Activated naive CD4-positive, alpha-beta T cell treated with anti-CD3 and anti-CD28 coated beads, Interleukin-2, amount 50 U/mL, for 16 hours (primary cell): ENCODE data around the gene OSGIN1.

Experiments
- DNase-seq: peaks from one replicate; pipeline ENCODE4 v3.0.0-alpha.2; 2020

The OSGIN1 gene

DNA sequence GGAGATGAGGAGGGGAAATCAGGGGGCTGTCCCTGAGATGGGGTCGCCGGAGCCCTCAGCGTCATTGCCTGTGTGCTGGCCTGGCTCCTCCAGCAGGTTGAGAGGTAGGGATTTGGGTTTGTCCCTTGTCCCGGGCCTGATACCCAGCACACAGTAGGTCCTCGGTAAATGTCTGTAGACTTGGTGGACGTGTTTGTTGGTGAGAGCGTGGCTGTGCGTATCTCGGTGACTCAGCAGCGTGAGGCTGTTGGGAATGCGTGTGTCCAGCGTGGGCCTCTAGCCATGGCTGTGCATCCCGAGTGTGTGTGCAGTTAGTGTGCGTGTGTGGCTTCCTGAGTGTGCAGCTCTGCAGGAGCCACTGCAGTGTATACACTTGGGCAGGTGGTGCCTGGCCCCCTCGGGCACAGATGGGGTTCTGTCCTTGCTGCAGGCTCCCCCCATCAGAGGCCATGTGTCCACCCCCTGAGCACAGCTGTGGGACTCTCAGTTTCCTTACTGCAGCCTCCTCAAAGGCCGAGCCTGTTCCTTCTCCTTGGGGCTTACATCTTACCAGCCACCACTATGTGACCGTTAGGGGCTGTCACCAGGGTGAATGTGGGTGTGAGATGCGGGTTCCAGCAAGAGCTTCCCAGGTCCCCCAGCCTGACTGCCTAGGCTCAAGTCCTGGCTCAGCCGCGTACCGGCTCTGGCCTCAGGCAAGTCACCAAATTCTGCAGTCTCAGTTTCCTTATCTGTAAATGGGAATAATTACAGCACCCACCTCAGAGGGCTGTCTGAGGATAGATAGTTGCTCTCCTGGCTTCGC, 20.7 kb downstream of the OSGIN1 start:
- no peak for DNase-seq

DNA sequence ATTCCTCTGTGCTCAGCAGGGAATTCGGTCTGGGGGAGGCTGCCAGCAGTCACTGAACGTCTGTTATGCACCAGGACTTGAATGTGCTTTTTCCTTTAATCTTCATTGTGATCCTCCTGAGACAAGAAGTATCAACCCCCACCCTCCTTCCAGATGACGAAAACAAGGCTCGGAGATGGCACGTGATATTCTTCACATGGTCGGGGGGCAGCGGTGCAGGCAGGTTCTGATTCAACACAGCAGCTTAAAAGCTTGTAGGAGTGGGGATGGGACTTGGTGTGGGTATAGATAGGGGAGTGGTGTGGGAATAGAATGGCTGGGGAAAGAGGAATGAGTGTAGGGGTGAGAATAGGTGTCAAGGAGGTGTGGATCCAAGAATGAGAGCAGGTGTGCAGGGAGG, 21.4 kb downstream of the OSGIN1 start:
- no peak for DNase-seq

DNA sequence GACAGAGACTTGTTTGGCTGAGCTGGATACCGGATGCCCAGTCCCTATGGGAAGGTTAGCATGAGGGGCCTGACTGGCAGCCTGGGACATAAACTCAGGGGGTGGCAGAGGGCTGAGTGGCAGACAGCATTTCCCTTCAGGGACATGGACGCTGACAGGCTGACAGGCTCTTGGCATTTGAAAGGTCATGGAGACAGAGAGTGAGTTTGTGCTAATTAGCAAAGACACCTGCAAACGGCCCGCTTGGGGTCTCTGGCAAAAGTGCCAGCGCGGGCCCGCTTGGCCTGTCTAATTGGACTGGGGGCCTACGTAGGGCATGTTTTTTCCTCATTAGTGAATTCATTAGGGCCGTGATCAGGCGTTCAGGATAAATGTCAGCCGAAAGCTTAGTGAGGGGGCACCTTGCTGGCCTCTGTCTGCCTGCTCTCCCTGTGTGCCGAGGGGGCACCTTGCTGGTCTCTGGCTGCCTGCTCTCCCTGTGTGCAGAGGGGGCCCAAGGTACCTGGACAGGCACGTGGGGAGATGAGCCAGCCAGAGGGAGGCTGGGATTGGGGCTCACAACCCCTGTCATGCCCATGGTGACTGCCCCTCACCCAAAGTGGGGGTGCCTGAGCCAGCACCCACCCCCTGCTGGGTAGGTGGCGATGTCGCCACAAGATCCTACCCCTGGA, 22.7 kb downstream of the OSGIN1 start:
- no peak for DNase-seq

DNA sequence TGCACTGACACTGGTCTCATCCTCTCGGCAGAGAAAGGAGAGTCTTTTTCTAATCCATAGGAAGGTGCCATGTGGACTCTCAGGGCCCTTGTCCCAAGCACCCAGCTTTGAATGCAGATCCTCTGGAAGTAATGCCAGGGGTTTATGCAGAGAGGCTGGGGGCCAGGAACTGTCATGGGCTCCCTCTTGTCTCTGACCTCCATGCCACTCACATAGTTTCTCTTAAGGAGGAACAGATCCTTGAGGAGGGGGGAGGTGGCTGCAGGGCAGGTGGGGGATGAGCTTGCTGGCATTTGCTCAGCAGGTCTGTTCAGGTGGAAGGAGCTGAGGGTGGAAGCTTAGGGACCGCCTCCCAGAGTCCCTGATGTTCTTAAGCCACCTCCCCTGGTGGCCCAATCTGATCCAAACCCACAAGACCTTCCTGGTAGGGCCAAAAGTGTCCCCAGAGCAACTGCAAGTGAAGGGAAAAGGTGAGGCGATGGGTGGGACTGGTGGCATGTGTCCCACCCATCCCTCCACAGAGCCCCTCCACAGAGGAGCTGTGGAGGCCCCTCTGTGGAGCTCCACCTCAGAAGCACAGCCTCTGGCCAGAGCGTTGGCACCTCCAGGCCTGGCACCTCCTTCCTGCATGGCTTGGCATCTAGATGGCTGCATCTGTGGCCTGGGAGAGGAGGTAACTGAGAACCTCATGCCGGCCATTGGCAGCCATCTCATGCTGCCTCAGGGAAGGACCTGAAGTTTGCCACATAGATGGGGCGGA, 24.2 kb downstream of the OSGIN1 start:
- DNase-seq = no peak

DNA sequence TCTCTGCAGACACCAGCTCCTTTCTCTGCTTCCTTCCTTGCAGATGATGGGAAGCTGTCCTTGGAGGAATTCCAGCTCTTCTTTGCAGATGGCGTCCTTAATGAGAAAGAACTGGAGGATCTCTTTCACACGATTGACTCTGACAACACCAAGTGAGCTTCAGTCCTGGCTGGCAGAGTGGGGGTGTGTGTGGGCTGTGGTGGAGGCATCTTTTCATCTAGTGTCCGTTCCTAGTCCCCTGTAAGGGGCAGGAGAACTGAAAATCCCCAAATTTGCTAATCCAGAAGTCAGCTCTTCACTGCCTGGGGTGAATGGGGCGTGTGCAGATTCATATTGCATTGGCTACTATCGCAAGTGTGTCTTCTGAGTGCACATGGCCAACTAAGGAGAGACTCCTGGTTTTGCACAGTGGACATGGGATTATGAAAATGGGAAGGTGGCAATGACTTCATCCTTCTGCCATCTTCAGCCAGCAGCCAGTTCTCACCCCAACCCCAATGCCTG, 25.4 kb downstream of the OSGIN1 start:
- DNase-seq = no peak

DNA sequence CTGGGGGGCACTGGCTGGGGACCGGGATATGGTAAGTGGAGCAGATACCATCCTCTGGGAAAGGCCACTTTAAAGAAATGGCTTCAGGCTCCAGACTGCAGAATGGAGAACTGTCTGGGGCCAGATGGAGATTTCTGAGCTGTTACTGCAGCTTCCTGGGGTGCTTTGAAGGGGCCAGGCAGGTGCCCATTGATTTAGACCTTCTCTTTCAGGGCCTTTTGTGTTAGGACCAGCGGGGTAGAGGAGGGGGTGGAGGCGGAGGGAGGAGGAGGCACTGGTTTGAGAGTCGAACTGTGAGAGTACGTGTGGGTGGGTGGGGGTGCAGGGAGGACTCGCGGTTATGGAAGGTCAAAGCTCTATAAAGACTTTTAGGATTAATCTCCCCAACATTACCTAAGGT, 26.4 kb downstream of the OSGIN1 start:
- no peak for DNase-seq

DNA sequence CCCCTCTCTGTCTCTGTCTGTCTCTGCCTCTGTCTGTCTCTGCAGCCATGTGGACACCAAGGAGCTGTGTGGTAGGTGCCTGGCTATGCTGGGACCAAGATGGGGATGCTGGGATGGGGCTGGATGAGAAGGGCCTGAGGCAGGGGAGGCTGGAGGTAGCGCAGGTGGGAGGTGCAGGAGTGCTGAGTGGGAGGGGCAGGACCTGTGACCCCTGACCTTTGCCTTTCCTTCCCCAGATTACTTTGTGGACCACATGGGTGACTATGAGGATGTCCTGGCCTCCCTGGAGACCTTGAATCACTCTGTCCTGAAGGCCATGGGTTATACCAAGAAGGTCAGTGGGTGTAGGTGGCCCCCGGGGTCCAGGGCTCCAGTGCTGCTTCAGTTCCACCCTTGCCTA, 27.8 kb downstream of the OSGIN1 start:
- DNase-seq = no peak

DNA sequence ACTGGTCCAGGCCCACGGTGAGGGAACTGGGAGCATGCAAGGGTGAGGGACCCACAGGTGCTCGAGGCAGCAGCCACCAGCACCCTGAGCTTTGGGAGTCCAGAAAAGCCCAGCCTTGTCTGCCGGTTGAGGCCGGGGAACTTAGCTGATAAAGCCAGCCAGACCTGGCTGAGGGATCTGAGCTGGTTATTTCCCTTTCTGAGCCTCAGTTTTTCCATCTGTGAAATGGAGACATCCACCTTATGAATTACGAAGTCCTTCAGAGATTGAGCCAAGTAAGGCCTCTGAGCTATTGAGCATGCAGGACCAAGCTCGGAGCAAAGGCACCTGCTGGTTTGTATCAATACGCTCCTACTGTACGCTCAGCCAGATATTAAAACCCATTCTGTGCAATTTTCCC, 28.8 kb downstream of the OSGIN1 start:
- no peak for DNase-seq

DNA sequence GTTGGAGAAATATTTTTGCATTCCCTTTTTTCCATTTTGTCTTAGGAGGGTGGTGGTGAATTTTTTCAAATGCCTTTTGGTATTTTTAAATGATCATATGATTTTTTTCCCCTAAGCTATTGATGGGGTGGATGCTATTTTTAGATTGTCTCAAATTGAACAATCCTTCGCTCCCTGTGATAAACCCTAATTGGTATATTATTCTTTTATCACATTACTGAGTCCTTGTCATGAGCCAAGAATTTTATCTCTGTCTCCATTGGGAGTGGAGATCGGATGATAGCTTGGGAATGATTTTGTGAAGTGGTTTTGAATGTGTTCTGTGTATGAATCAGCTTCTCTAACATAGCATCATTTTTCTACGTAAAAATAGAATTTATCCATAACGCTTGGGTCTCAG, 30.5 kb downstream of the OSGIN1 start:
- no peak for DNase-seq

DNA sequence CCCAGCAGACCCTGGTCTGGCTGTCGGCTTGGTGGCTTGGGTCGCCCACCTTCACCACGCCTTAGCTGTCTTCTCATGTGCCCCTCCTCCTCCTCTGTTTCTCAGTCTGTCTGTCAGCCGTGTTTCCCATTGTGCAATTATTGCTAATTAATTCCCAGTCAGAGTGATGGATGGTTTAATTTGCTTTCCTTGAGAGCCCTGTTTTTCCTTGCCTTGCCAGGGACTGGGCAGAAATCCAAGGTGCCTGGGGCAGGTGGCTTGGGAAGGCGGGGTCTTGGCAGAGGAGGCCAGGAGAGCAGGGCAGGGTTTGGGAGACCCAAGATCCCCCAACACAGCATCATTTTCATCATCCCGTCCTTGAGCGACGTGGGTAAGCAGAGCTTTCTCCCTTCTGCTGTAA, 36.3 kb downstream of the OSGIN1 start:
- no peak for DNase-seq

DNA sequence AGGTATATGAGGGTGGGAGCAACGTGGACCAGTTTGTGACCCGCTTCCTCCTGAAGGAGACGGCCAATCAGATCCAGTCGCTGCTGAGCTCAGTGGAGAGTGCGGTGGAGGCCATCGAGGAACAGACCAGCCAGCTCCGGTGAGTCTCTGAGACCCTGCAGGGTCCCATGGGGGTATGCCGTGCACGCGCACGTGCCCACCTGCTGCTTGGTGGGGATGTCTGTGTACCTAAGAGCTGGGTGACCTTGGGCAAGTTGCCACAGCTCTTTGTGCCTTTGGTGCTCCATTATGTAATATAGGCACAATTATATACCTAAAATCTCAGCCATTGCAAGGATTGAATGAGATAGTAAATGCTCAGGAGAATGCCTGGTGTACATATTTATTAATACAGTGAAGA, 37.5 kb downstream of the OSGIN1 start:
- DNase-seq = no peak

DNA sequence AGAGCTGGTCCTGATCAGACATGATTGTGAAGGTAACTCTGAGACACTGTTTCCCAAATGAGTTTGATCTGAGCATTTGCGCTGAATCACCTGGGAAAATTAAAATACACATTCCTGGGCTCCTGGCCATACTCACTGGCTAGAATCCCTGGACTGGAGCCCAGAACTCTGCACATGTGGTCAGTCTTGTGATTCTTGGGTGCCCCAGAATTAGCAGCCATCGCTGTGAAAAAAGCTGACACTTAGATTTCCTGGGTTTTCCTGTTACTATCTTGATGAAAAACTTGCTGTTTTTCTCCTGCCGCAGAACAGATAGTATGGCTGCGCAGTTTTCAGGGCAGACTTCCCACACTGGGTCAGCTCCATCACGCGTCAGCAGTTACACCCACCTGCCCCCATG, 39.6 kb downstream of the OSGIN1 start:
- DNase-seq = no peak

DNA sequence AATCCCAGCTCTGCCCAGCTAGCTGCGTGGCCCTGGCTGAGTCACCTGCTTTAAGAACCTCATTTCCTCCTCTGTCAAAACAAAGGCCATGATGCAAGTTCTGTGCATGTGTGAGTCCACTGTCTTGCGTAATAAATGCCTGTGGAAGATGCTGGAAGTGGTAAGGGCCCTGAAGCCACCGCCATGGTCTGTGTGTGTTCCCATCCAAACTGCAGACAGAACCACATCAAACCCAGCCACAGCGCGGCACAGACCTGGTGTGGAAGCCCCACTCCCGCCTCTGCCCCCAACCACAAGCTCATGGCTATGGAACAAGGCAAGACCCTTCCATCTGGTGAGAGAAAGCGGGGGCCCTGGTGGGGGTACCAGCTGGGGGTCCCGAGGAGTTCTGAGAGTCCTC, 41.0 kb downstream of the OSGIN1 start:
- no peak for DNase-seq

DNA sequence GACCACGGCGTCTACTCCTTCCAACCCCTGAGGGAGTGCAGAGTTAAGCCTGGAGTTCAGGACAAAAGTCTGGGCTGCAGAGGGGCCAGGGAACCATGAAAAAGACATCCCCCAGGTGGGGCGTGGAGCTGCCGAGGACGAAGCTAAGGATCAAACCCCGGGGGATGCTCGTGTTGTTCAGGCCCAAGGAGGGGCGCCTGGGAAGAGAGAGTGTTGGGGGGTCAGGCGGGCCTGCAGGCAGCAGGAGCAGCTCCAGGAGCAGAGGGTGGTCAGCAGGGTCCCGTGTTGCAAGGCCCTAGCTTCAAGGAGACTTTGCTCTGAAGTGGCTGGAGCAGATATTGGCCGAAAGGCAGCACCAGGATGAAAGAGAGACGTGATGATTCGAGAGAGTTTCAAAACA, 41.7 kb downstream of the OSGIN1 start:
- DNase-seq = no peak

DNA sequence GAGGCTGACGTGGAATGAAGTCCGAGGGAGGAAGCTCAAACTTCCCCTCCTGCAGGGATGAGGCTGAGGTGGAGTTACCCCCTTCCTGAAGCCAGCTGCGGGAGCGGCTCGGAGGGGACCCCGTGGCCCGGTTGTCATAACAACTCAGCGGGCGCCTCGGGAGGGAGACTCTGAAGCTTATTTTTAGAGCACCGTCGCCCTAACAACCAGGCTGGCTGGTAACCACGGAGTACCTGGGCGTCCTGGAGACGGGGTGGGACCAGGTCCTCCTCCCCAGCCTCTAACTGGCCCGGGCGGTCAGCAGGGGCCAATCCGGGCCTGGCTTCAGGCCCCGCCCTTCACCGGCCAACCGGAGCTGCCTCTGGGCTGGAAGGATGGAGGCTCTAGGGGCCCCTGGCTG, 42.7 kb downstream of the OSGIN1 start:
- no peak for DNase-seq

DNA sequence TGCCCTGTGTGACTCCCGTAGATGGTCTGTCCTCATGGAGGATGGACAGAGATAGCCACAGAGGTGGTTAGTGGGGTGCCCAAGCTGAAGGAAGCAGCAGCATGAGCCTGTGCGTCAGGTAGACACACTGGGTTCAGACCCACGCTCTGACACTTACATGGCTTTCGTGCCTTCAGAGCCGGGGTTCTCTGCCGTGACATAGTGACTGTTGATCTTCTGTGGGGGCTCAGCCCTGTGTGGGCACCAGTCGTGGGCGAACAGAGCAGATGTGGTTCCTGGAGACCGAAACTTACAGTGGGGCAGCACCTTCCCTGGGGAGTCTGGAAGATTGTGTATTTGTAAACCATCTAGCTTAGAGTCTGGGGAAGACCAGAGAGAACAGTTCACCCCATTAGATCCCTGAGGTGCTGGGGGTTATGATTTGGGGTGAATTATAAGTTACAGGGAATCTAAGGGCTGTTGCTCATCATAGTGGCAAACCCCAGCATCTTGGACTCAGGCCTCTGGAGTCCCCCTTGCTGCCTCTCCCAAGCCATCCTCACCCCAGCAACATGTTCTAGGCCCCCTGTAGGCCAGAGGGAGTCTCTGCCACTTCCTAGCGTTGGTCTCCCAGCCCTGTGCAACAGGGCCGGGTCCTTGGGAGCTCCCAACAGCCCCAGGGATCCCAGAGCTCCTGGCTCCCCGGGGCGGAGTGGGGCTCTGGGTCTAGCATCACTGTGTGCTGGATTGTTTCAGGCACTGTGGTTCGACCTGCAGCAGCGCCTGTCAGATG, 43.6 kb downstream of the OSGIN1 start:
- no peak for DNase-seq

DNA sequence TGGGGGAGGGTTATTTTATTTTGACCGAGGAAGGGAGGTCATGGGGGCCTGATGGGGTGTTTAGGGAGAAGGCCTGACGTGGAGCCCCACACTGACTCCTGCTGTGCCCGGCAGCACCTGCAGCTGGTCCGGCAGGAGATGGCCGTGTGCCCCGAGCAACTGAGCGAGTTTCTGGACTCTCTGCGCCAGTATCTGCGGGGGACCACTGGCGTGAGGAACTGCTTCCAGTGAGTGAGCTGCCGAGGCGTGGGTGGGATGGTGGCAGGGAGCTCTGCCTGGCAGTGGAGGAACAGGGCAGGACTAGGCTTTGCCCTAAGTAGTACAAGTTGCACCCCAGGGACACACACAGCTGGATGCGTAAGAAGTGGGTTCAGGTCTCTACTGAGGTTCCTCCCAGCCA, 45.1 kb downstream of the OSGIN1 start:
- DNase-seq = no peak

DNA sequence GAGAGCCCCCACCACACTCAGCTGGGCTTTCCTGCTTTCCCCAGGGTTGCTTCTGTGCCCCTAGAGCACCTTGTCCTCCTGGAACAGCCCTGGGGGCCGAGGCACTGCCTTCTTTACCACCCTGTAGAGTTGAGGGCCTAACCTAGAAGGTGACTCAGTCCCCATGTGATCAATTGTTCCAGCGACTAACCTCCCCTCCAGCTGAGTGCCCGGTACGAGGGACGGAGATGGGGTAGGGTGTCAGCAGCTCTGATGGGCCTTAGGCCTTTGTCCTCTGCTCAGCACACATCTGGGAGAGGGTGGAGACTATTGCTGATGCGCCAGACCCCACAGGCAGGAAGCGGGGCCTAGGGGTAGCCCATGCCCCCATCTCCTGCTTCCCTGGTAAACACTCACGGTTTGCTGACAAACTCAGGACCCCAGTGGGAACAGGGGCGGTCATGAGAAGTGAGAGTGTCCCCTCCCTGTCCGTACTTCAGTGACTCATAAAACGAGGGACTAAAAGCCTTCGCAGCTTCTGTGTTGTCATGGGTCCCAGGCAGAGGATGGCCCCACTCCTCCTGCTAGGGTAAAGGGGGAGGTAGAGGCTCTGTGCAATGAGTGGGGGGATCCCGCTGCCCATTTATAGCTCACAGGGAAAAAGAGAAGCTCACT, 48.1 kb downstream of the OSGIN1 start:
- DNase-seq = no peak

DNA sequence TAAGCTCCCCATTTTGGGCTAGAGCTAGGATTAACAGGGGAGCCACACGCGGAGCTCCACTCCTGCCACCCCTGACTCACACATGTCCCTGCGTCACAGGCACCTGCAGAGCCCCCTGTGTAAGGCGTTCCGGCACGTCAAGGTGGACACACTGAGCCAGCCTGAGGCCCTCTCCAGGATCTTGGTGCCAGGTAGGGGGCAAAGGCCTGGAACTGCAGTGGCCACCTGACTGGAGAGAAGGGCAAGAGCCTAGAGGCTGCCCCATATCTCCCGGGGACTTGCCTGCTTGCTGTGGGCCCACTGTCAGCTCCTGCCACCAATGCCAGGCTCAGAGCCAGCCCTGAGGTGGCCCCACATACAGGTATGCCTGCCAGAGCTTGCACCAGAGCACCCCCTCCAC, 48.7 kb downstream of the OSGIN1 start:
- DNase-seq = no peak

DNA sequence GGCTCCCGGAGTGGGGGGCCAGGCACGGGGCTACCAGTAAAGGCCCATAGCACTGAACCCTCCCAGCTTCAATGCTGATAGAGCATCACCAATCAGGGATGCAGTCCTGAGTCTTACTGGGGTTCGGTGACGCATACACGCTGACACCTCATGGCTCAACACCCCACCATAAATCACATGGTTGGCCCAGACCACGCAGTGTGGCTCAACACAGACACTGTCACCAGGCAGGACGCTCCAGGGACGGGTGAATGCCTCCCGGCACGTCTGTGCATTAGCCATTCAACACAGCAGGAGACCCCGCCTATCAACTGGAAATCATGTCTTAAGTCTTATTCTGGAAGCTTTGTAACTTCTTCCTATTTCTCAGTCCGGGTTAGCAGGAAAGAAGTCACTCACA, 50.0 kb downstream of the OSGIN1 start:
- DNase-seq = no peak

DNA sequence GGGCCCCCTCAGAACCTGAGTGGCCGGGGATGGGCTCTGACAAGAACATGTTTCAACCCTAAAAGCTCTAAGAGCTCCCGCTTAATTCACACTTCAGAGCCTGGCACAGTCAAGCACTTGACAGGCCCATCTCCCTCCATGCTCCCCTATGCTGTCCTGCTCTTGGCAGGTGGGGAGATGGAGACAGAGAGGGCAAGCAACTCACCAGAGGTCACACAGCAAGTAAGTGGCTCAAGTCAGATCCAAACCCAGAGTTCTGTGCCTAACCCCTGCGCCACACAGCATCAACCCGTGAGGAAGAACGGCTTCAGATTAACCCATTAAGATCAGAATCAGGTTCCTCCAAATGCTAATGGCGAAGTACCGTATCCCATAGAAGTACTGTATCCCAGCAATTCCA, 51.4 kb downstream of the OSGIN1 start:
- DNase-seq = no peak

DNA sequence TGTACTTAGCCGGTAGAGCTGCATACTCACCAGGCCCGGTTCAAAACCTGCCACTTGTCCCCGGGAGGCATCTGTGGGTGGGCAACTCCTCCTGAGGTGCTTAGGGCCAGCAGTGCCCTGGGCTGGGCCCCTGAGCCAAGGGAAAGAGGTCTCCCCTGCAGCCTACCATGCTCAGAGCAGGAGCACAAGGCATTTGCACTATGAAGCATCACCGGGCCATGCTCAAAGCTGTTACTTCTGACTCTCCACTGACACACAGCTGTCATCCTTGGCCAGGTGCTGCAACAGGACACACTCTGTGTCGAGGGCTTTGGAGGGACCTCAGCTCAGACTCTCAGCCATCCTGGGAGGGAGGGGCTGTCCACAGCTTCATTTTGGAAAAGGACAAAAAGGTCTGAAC, 52.4 kb downstream of the OSGIN1 start:
- DNase-seq = no peak

DNA sequence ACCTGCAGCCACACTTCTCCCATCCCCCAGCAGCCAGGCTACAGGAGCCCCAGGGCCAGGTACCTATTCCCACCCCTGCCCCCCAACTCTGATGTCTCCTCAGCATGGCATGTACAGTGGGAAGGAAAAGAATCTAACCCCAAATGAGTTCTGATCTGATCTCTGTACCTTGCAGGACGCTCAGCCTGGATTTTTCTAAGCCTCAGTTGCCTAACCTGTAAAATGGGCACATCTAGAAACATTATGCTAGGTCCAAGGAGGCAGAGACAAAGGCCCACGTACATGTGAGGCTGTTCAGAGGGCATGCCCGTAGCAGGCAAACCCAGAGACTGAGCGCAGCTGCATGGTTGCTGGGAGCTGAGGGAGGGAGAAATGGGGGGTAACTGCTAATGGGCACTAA, 54.5 kb downstream of the OSGIN1 start:
- no peak for DNase-seq
